GM18499 (cell line): ENCODE results near the gene ERICH2.

Experiments
- ATAC-seq: cut with Tn5 transposase; IDR thresholded peaks from one replicate; pipeline ENCODE4 v1.9.1; 2021; ENCODE audit warnings: moderate number of reproducible peaks; ENCODE audit not compliant: insufficient read depth, unreplicated experiment

The ERICH2 gene

DNA sequence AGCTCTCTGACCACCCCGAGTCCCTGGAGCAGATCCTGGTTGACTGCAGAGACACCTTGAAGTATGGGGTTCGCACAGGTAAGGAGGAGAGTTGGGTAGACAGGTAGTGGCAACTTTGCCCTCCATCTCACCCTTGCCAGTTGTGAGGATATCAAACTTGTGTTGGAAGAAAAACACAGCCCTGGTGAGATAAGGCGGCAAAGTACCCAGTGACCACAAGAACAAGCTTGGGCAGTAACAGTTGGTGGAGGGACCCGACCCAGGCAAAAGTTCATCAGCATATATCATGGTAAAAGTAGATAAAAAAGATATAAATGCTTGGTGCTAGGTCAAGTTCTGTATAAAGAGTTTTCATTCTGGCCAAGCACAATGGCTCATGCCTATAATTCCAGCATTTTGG lies 60.9 kb downstream of the ERICH2 start:
- no peak for ATAC-seq

DNA sequence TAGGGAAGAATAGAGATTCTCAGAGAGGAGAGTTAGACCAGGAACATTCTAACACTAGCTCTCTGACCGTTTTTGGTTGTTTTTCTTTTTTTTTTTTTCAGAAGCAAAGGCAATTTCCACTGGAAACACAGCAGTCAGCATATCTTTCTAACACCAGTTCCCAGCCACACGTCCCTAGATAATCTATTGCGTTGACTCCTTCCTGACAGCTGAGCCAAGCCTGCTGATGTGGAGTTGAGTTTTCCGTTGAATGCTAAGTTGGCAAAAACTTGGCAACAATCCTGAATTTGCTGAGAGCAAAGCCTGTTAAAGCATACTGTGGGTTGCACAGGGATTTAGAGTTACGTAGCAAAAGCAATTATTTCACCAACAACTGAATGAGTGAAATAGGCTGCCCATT lies 65.8 kb downstream of the ERICH2 start:
- no peak for ATAC-seq

DNA sequence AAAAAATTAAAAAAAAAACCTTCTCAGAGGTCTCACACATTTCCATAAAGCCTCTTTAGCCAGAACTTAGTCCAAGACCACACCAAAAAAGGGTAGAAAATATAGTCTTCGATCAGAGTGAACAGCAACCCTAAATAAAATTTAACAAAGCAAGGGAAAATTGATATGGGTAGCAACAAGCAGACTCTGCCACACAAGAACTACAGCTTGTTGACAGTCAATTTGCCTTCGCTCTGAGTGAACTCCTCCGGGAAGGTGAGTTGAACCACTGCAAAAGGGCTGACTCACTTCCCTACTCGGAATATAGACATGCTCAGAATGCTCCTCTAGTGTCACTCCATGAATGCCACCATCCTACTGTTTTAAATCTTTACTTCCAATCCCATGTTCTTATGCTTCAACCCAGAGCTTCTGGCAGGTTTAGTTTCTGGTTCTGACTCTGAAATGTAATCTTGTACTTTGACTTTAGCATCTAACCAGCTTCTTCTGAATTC lies 70.6 kb downstream of the ERICH2 start:
- no peak for ATAC-seq

DNA sequence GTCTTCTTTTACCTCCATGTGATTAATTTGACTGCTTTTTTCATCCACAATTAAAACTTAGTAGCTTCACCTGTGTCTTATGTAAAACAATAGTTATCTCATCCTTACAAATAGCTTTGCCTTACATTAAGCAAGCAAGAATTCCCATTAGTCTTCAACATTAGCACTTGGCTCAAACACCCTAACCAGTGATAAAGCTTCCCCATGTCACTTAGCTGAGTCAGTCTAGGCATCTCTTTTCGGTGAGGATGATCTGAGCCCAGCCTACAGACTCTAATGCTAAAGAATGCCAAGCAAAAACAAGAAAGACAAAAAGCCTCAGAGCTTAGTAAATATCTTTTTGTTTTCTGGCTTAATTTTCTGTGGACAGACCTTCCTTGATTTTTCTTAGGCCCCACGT lies 72.6 kb downstream of the ERICH2 start:
- ATAC-seq: no peak

DNA sequence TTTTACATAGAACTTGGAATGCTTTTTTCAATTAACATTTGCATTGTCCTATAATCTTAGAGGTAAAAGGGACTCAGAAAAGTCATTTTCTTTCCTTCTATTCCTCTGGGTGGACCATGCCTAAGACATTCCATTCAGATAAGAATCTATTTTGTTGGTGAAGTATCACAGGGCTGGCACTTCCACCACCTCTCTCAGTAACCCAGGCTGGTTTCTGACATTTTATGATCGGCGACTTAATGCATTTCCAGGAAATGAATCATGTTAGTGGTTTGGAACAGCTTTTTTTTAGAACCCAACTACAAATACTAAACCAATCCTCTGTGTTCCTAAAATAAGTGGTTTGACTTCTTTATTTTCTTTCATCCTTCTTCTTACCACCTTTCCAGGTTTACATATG lies 73.5 kb downstream of the ERICH2 start:
- ATAC-seq: no peak

DNA sequence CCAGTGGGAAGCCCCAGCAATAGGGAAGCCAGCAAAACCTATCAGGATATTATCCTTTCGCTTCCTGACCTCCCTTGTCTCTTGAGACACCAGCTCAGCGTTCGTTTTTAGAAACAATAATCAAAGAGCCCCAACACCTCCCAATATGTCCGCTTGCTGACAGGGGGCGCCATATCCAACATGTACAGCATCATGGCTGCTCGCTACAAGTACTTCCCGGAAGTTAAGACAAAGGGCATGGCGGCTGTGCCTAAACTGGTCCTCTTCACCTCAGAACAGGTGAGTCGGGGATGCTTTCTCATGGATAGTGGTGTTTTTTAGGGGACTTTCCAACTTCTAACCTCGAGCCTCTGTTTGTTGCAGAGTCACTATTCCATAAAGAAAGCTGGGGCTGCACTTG lies 75.2 kb downstream of the ERICH2 start:
- ATAC-seq: no peak

DNA sequence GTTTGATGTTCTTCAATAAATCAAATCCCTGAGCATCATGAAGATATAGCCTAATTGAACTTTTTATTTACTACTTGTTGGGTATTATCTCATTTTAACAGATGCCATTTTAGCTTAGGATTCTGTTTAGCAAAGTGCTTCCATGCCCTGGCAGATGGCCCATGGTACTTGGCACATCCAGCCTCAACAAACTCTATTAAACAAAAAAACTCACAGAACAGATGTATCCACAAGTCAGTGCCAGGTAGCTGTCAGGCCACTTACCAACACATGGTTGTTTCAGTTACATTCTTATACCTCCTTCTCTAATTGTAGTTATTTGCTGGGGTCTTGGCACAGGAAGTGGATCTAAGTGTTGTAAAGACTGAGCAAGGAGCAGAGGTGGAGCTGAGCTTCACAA lies 76.1 kb downstream of the ERICH2 start:
- no peak for ATAC-seq

DNA sequence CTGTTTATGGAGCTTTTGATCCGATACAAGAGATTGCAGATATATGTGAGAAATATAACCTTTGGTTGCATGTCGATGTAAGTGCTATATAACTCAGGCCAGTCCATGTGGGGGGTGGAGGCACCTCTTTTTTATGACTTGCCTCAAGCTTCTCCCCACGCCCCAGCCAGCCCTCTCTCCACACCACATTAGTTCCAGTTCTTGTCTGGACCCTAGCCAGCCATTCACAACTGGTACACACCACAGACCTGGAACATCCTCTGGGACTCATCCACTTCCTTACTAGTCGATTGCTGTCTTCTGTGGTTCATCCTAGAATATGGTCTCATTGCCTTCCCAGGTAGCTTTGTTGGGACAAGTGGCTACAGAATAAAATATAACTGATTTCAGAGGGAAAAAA lies 77.5 kb downstream of the ERICH2 start:
- no peak for ATAC-seq
